Body of pancreas (tissue), 4 donors: ENCODE data around the gene FBXO22.

ENCODE experiments used
- POLR2A ChIP-seq, 3 donors: fragments of 450-650 bp; IDR thresholded peaks; one replicate each; pipeline ENCODE4 v1.6.1; 2016; ENCODE audit warnings: antibody characterized with exemption in 3 of 3, mild to moderate bottlenecking in 2 of 3
- TF ChIP-seq, protein P1 (sequence below), 7 experiments: fragments of 450-650 bp in 4 of 7; fragments of 200-600 bp in 3 of 7; sonication (generic) in 3 of 7; IDR thresholded peaks; one replicate each; pipeline ENCODE4 v1.5.1; 2016 to 2019; ENCODE audit warnings: antibody characterized with exemption in 7 of 7

DNA sequence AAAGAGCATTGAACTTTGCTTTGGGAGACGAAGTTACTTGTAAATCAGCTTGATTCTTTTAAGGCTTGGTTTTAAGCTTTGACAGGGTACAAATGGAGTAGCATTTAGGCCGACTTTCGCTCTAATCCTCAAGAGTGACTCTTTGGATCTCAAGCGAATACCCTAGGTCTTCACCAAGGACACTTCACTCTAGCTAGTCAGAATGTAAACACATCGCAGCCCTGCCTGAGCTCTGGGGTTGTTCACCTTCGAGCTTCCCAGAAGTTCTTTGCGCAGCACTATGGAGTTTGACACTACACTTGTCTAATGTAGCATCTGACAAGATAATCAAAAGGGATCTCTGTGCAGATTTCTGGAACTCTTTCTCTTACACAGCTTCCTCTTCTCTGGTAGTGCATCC lies 86.2 kb downstream of the FBXO22 start:
- TF ChIP-seq, protein P1, sequence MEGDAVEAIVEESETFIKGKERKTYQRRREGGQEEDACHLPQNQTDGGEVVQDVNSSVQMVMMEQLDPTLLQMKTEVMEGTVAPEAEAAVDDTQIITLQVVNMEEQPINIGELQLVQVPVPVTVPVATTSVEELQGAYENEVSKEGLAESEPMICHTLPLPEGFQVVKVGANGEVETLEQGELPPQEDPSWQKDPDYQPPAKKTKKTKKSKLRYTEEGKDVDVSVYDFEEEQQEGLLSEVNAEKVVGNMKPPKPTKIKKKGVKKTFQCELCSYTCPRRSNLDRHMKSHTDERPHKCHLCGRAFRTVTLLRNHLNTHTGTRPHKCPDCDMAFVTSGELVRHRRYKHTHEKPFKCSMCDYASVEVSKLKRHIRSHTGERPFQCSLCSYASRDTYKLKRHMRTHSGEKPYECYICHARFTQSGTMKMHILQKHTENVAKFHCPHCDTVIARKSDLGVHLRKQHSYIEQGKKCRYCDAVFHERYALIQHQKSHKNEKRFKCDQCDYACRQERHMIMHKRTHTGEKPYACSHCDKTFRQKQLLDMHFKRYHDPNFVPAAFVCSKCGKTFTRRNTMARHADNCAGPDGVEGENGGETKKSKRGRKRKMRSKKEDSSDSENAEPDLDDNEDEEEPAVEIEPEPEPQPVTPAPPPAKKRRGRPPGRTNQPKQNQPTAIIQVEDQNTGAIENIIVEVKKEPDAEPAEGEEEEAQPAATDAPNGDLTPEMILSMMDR (IDR thresholded peaks at IDR 0.05): no peak
- TF ChIP-seq POLR2A (IDR thresholded peaks at IDR 0.05): no peak
